Stomach (tissue), 4 donors: ENCODE results near the gene NRSN2.

Experiments
- CTCF ChIP-seq, 7 experiments: fragments of 450-650 bp in 4 of 7; fragments of 200-600 bp in 3 of 7; sonication (generic) in 3 of 7; IDR thresholded peaks; one replicate each; pipeline ENCODE4 v1.5.1; 2016 to 2019; ENCODE audit warnings: antibody characterized with exemption in 7 of 7, control low read depth in 2 of 7, mild to moderate bottlenecking in 1 of 7
- EP300 ChIP-seq: sonication (generic); formaldehyde crosslinking; IDR thresholded peaks from one replicate; pipeline ENCODE4 v1.6.1; 2017; ENCODE audit warnings: antibody characterized with exemption
- POLR2A ChIP-seq, 4 donors: fragments of 450-650 bp; IDR thresholded peaks; one replicate each; pipeline ENCODE4 v1.6.1; 2016; ENCODE audit warnings: antibody characterized with exemption in 4 of 4, control low read depth in 2 of 4, mild to moderate bottlenecking in 1 of 4, moderate library complexity in 1 of 4
- POLR2AphosphoS5 ChIP-seq, 3 donors: sonication (generic); formaldehyde crosslinking; IDR thresholded peaks; one replicate each; pipeline ENCODE4 v1.6.1; 2016; ENCODE audit warnings: antibody characterized with exemption in 3 of 3

- TF ChIP-seq CTCF (IDR thresholded peaks at IDR 0.05): peak in 5 of 7 experiments; percentile 88 to 96 (median 89)
- TF ChIP-seq POLR2AphosphoS5 (IDR thresholded peaks at IDR 0.05): peak in 1 of 3 donors; percentile 71
- TF ChIP-seq POLR2A (IDR thresholded peaks at IDR 0.05): no peak
- no peak for TF ChIP-seq EP300
Measured at GRCh38 chr20:354298-354977, 7.5 kb downstream of the NRSN2 start.
